Measurements from ENCODE around the gene HOOK1. TPM values are rescaled to one million over a fixed set of nuclear protein-coding genes. Genes with fewer than 3 reads are reported as not detected.

The HOOK1 gene
- total RNA-seq (not detected in 2 replicates), polyA plus RNA-seq (not detected in 2 replicates), polyA minus RNA-seq (not detected in 2 replicates), Bru-seq, nascent RNA (percentile 8 among the genes with signal in this experiment), BruChase-seq, experiment 1, labeled RNA remaining after a 6-hour chase (percentile 13 among the genes with signal in this experiment), BruChase-seq, experiment 2, labeled RNA remaining after a 2-hour chase (percentile 9 among the genes with signal in this experiment)
- not detected in 2 replicates for polyA plus RNA-seq (2011; cell fraction: cytosol; rRNA removed)
- polyA plus RNA-seq (2011; cell fraction: nucleus; rRNA removed) = 0.04 TPM in 1 of 2 replicates, not detected in the other
- polyA plus RNA-seq (2012) = not detected in 2 replicates
- polyA minus RNA-seq (2011; cell fraction: cytosol; rRNA and poly(A)+ RNA removed) = 1.9 TPM
- polyA minus RNA-seq (2011; cell fraction: nucleus; rRNA and poly(A)+ RNA removed) = not detected in 2 replicates
- long read RNA-seq = 0 reads

DNA sequence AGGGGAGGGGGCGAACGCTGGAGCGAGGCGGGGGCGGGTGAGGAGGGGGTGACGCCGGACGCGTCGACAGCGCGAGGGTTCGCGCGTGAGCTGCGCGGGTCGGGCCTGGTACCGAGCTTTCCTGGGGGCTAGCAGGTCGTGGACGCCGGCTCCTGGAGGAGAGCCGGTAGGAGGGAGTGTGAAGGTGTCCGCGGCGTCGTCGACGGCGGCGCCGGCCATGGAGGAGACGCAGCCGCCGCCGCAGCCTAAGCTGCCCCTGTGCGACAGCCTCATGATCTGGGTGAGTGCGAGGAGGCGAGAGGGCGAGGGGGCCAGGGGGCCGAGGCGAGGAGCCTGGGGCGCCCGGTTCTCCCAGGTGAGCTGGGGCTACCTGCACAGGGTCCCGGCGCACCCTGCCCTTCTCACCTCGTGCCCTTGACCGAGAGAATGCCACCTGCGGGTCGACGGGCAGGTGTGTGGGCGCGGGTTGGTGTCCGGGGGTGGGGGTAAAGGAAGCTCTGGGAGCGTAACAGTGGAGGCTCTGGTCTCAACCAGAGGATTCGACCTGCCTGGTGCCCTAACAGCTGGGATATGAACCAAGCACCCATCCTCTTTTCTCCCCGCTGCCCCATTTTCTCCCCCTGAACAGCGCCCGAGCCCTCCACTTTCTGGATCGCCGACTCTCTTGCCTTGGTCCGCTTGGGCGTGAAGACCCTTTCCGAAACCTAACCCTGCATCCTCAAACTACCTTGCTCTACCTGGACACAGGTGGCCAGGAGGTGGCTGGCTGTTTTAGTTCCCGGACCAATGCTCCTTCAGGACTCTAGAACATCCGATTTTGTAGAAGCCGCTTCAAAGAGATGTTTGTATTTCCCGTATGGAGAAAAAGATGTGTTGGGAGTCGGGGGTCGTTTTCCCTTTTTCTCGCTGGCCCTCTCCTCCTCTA, at the start of gene HOOK1:
TSS of gene HOOK1 (plus strand) at position 49 of the 925 bp plus-strand sequence. CDS start at position 218, 169 bp downstream.
- peak within 1 kb of the TSS in 2 of 3 experiments; percentile 34 to 36 for H3K4me3 ChIP-seq (replicated peaks in 1 of 3; ENCODE audit: insufficient read depth in 1 of 3, low read depth in 1 of 3, low read length in 3 of 3)
- BruUV-seq (replicated peaks) = no TSS peak
- peak within 1 kb of the TSS; percentile 59 for H2AFZ ChIP-seq (ENCODE audit: low read depth, low read length)
- ChIA-PET POLR2A (no interaction called here), CTCF (no interaction called here)
- H3K27me3 ChIP-seq (ENCODE audit: control insufficient read depth in 2 of 2, insufficient read depth in 2 of 2, low read length in 2 of 2) = peaks cover 25 to 46% of the 10 kb centered on the region in 2 experiments
- H3K9me1 ChIP-seq (replicated peaks; ENCODE audit: control insufficient read depth, extremely low read depth, insufficient read depth, low read length) = no peaks in the 10 kb centered on the region
- no peaks in the 10 kb centered on the region for H3K36me3 ChIP-seq (ENCODE audit: control insufficient read depth in 2 of 2, extremely low read depth in 1 of 2, insufficient read depth in 2 of 2, low read length in 2 of 2)
- no peaks in the 10 kb centered on the region for H3K9me3 ChIP-seq (replicated peaks; ENCODE audit: control insufficient read depth, insufficient read depth, low read length)
- intact Hi-C loops (cut with micrococcal nuclease) = no loop called here
- no peak for DNase-seq (ENCODE audit: low read depth, low spot score)
- H3K27ac ChIP-seq (ENCODE audit: insufficient read depth, low read depth, low read length) = no peak within 1 kb of the TSS
- dilution Hi-C loops (cut with MboI; ENCODE audit: extremely low pct_ligation_motif_present, low sequenced_read_pairs) = no loop called here
- FAIRE-seq = no peak
- H3K4me1 ChIP-seq (ENCODE audit: control insufficient read depth, extremely low read depth, insufficient read depth, low read length) = peaks cover 3% of the 10 kb centered on the region
- H3K9ac ChIP-seq (replicated peaks; ENCODE audit: extremely low read depth, insufficient read depth, low read length) = no peak within 1 kb of the TSS
- H4K20me1 ChIP-seq (replicated peaks; ENCODE audit: control insufficient read depth, extremely low read depth, insufficient read depth, low read length) = no peaks in the 10 kb centered on the region
- TF ChIP-seq EZH2 (IDR thresholded peaks at IDR 0.05; ENCODE audit: borderline replicate concordance, low read depth, low read length, severe bottlenecking) (peak; percentile 82), POLR2A (IDR thresholded peaks at IDR 0.05; ENCODE audit: low read depth, low read length) (no peak)
- no peaks in the 10 kb centered on the region for H3K79me2 ChIP-seq (ENCODE audit: control insufficient read depth, insufficient read depth, low read length)
- peak within 1 kb of the TSS; percentile 17 for H3K4me2 ChIP-seq (ENCODE audit: insufficient read depth, low read length)

DNA sequence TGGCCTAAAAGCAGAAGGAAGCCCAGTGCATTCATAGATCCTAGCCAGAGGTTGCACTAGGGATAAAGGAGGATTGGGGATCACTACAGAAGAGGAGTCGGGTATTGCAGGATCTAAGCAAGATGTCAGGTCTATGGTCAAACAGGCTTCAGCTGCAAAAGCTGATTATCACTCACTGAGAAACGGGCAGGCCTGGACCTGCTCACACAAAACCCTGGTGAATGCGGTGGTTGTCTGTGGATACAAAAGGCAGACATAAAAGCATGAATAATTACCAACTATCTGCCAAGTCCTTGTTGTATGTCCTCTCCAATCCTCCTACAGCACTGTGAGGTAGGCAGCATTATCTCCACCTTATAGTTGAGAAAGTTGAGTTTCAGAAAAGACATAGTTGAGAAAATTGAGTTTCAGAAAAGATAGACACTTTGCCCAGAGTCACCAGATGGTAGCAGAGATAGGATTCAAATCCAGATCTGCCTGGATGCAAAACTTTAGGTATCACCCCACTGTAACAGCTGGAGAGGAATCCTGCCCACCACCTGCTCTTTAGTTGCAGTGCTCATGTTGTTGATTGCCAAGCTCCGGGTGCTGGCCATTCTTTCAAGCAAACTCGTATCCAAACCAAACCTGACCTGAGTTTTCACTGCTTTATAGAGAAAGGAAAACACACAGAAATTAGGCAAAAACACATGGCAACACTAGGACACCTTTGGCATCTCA, 49.6 kb upstream of the HOOK1 start:
- POLR2A ChIA-PET = no interaction called here
- Histone ChIP-seq H3K9me1 (replicated peaks; ENCODE audit: control insufficient read depth, extremely low read depth, insufficient read depth, low read length) (no peaks in the 10 kb centered on the region), H2AFZ (ENCODE audit: low read depth, low read length) (no peak overlapping the region)

More for the DNA sequence above, 49.6 kb upstream of the HOOK1 start:
- Histone ChIP-seq H3K4me1 (ENCODE audit: control insufficient read depth, extremely low read depth, insufficient read depth, low read length) (peaks cover 10% of the 10 kb centered on the region), H3K9ac (replicated peaks; ENCODE audit: extremely low read depth, insufficient read depth, low read length) (no peak overlapping the region), H3K4me3 (replicated peaks in 1 of 3; ENCODE audit: insufficient read depth in 1 of 3, low read depth in 1 of 3, low read length in 3 of 3) (no peak overlapping the region), H3K4me2 (ENCODE audit: insufficient read depth, low read length) (no peak overlapping the region), H4K20me1 (replicated peaks; ENCODE audit: control insufficient read depth, extremely low read depth, insufficient read depth, low read length) (no peaks in the 10 kb centered on the region), H3K27me3 (ENCODE audit: control insufficient read depth in 2 of 2, insufficient read depth in 2 of 2, low read length in 2 of 2) (no peaks in the 10 kb centered on the region), H3K27ac (ENCODE audit: insufficient read depth, low read depth, low read length) (no peak overlapping the region), H3K9me3 (replicated peaks; ENCODE audit: control insufficient read depth, insufficient read depth, low read length) (no peaks in the 10 kb centered on the region), H3K36me3 (ENCODE audit: control insufficient read depth in 2 of 2, extremely low read depth in 1 of 2, insufficient read depth in 2 of 2, low read length in 2 of 2) (no peaks in the 10 kb centered on the region), H3K79me2 (ENCODE audit: control insufficient read depth, insufficient read depth, low read length) (no peaks in the 10 kb centered on the region)
- no TSS peak for BruUV-seq (replicated peaks)
- TF ChIP-seq POLR2A (IDR thresholded peaks at IDR 0.05; ENCODE audit: low read depth, low read length) (no peak), MYC (IDR thresholded peaks at IDR 0.05; ENCODE audit: low read depth, low read length) (no peak), FOS (IDR thresholded peaks at IDR 0.05; ENCODE audit: borderline replicate concordance, insufficient read depth, low read length) (no peak), GATA2 (IDR thresholded peaks at IDR 0.05; ENCODE audit: insufficient read depth, insufficient read length, low read depth, low read length) (no peak), JUN (IDR thresholded peaks at IDR 0.05; ENCODE audit: borderline replicate concordance, insufficient read depth, insufficient read length, low read depth) (no peak), EZH2 (IDR thresholded peaks at IDR 0.05; ENCODE audit: borderline replicate concordance, low read depth, low read length, severe bottlenecking) (no peak), POLR2AphosphoS5 (IDR thresholded peaks at IDR 0.05; ENCODE audit: insufficient read depth, low read depth, low read length) (no peak)
- TF ChIP-seq, protein P1, sequence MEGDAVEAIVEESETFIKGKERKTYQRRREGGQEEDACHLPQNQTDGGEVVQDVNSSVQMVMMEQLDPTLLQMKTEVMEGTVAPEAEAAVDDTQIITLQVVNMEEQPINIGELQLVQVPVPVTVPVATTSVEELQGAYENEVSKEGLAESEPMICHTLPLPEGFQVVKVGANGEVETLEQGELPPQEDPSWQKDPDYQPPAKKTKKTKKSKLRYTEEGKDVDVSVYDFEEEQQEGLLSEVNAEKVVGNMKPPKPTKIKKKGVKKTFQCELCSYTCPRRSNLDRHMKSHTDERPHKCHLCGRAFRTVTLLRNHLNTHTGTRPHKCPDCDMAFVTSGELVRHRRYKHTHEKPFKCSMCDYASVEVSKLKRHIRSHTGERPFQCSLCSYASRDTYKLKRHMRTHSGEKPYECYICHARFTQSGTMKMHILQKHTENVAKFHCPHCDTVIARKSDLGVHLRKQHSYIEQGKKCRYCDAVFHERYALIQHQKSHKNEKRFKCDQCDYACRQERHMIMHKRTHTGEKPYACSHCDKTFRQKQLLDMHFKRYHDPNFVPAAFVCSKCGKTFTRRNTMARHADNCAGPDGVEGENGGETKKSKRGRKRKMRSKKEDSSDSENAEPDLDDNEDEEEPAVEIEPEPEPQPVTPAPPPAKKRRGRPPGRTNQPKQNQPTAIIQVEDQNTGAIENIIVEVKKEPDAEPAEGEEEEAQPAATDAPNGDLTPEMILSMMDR (IDR thresholded peaks at IDR 0.05; ENCODE audit: extremely low read depth in 1 of 2, insufficient read depth in 1 of 2, low read depth in 1 of 2, low read length in 2 of 2) = no peak
- TF ChIP-seq, protein P2, sequence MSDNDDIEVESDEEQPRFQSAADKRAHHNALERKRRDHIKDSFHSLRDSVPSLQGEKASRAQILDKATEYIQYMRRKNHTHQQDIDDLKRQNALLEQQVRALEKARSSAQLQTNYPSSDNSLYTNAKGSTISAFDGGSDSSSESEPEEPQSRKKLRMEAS (IDR thresholded peaks at IDR 0.05; ENCODE audit: insufficient read depth, insufficient read length) = no peak
- FAIRE-seq (no peak), DNase-seq (ENCODE audit: low read depth, low spot score) (no peak)
- CTCF ChIA-PET = interaction anchor here (0.5 to 4.5 kb wide), 3 partner anchors 11 to 1250 kb away, joined by 3 to 17 read pairs (median 3); no protein-coding TSS in a partner anchor
- dilution Hi-C loops (cut with MboI; ENCODE audit: extremely low pct_ligation_motif_present, low sequenced_read_pairs) = no loop called here
- intact Hi-C loops (cut with micrococcal nuclease) = no loop called here

All from endothelial cell of umbilical vein (primary cell).